Gastroesophageal sphincter (tissue), 3 donors: ENCODE data around the gene PGM2L1.
A peak's percentile ranks its signal among the peaks of the same experiment; 100 is the strongest.

Experiments
- CTCF ChIP-seq, 4 experiments: fragments of 200-600 bp in 2 of 4; fragments of 450-650 bp in 2 of 4; sonication (generic) in 1 of 4; IDR thresholded peaks; one replicate each; pipeline ENCODE4 v1.5.1; 2017 to 2019; ENCODE audit warnings: antibody characterized with exemption in 4 of 4, mild to moderate bottlenecking in 2 of 4, moderate library complexity in 2 of 4
- EP300 ChIP-seq: sonication (generic); formaldehyde crosslinking; IDR thresholded peaks from one replicate; pipeline ENCODE4 v1.6.1; 2017; ENCODE audit warnings: antibody characterized with exemption, mild to moderate bottlenecking
- POLR2A ChIP-seq, 2 donors: fragments of 450-650 bp; IDR thresholded peaks; one replicate each; pipeline ENCODE4 v1.6.1; 2017; ENCODE audit warnings: antibody characterized with exemption in 2 of 2, mild to moderate bottlenecking in 2 of 2, moderate library complexity in 1 of 2
- POLR2AphosphoS5 ChIP-seq: sonication (generic); formaldehyde crosslinking; IDR thresholded peaks from one replicate; pipeline ENCODE4 v1.6.1; 2017; ENCODE audit warnings: antibody characterized with exemption

GRCh38 chr11:74319139-74319816, 79.0 kb downstream of the PGM2L1 start:
- TF ChIP-seq CTCF (IDR thresholded peaks at IDR 0.05) (no peak), POLR2AphosphoS5 (peak; percentile 69), POLR2A (IDR thresholded peaks at IDR 0.05) (no peak), EP300 (no peak)
